GM21717 (cell line): ENCODE data around the gene CTXND2.

Source experiments
- ATAC-seq: cut with Tn5 transposase; IDR thresholded peaks from one replicate; pipeline ENCODE4 v1.9.1; 2021; ENCODE audit warnings: mild to moderate bottlenecking, moderate library complexity; ENCODE audit not compliant: unreplicated experiment

The CTXND2 gene

DNA sequence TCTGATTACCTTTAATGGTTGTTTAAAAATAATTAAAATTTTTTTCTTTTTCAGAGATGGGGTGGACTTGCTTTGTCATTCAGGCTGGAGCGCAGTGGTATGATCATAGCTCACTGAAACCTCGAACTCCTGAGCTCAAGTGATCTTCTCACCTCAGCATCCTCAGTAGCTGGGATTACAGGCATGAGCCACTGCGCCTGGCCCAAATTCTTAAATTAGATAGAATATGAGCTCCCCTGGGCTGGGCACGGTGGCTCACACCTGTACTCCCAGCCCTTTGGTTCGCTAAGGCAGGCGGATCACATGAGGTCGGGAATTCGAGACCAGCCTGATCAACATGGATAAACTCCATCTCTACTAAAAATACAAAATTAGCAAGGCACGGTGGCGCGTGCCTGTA, 70.7 kb downstream of the CTXND2 start:
- ATAC-seq = no peak

- no peak for ATAC-seq
Observed at GRCh38 chr1:150960646-150961045, 73.7 kb downstream of the CTXND2 start.

GRCh38 chr1:150961756-150962155, 74.8 kb downstream of the CTXND2 start:
- ATAC-seq = no peak
